NCI-H2081 (cell line): Measurements from ENCODE around the gene CYB561D2.

Experiments used
- DNase-seq, 2 experiments: peaks; one replicate each; lab custom pipeline; 2025; lab: John Stamatoyannopoulos, UW

Gene CYB561D2

GRCh38 chr3:50341996-50342650 is 8.5 kb upstream of the CYB561D2 start:
- no peak for DNase-seq

GRCh38 chr3:50342813-50343633 is 7.6 kb upstream of the CYB561D2 start:
- DNase-seq: no peak

GRCh38 chr3:50345008-50345407 is 5.7 kb upstream of the CYB561D2 start:
- DNase-seq: no peak

DNA sequence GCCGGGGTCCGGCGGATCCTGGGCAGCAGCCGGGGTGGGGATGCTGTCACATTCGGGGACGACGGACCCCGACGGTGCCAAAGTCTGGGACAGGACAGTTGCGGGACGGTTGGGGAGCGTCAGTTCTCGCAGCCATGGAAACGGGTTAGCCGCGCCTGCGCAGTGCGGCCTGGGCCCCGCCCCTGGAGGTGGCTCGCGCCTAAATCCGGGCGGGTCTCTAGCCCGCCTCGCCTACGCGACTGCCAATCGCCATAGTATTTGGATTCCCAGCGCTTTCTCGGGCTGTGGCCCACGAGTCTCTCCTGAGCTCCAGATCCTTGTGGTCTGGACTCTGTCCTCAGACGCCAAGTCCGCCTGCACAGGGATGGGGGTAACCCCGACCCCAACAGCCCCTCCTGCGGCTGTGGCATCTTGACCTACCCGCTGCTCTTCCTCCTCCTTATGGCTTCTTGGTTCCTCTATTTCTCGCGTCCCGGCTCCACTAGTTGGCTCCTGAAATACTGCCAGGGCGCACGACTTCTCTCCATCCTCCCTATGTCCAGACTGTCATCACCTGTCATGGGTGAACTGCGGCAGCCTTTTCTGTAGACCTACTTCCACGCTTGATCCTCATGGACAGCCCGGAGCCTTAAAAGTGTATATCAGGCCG is 5.0 kb upstream of the CYB561D2 start, which contains the start of gene ZMYND10:
TSS of gene ZMYND10 (minus strand) at position 147 of the 649 bp plus-strand sequence. CDS start 153 bp downstream, outside the sequence.
- DNase-seq: peak; percentile 11 to 31

DNA sequence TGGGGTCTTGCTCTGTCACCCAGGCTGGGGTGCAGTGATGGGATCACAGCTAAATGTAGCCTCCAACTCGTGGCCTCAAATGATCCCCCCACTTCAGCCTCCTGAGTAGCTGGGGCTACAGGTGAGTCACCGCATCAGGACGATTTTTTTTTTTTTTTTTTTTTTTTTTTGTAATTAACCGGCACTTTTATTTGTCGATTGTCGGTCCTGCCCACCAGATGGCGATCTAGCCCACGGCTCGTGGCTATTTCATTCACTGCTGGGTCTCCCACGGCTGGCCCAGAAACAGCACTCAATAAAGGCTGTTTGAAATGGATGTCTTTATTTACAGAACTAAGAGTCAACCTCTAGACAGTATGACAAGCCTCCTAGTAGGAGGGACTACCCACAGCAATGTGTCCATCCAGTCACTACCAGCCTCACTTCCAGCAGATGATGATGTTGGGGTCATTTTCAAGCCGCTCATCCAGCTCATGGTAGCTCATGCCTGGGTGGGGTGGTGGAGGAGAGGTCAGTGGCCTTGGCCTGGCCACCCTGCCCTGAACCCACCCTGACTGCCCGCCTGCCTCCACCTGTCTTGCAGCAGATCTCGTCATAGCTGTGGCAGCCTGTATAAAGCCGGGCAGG is 3.4 kb upstream of the CYB561D2 start:
- DNase-seq: peak; percentile 58 to 62

DNA sequence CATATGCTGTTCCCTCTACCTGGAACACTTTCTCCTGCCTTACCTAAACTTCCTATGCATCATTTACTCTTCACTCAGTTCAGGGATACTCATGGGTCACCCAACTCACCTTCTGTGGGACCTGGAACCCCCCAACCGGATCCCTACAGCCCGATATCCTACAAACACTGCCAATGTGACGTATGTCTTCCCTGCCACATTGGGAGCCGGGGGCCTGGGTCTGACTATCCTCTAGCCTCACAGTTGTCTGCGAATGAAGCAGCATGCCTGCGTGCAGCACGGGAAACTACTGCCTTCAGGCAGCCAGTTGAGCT is 492 bp upstream of the CYB561D2 start:
- DNase-seq: no peak

- DNase-seq: no peak
These were observed 648 bp downstream of the CYB561D2 start for GRCh38 chr3:50351323-50351697.

- DNase-seq: no peak
These were observed 2.1 kb downstream of the CYB561D2 start for GRCh38 chr3:50352781-50353180.

GRCh38 chr3:50353245-50354004 is 2.8 kb downstream of the CYB561D2 start:
- DNase-seq: no peak

GRCh38 chr3:50354186-50354764 is 3.6 kb downstream of the CYB561D2 start:
- no peak for DNase-seq

DNA sequence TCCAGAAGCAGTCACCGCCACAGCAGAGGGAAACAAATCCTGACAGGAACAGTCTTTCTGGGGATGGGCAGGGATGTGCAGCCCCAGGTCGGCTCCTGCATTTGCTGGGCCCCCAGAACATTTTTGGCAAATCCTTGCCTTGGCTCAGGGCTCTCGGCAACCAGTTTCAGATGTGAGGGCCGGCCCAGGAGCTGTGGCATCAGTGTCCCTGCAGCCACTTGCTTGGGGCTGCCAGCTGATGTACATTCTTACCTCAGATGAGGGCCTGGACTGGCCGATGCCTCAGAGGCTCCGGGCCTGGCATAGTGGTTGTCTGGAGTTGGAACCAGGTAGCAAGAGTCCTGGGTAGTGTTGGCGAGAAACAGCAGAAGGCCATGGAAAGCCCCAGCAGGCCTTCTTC is 4.2 kb downstream of the CYB561D2 start:
- no peak for DNase-seq

- no peak for DNase-seq
These were observed 5.3 kb downstream of the CYB561D2 start for GRCh38 chr3:50355829-50356552.

DNA sequence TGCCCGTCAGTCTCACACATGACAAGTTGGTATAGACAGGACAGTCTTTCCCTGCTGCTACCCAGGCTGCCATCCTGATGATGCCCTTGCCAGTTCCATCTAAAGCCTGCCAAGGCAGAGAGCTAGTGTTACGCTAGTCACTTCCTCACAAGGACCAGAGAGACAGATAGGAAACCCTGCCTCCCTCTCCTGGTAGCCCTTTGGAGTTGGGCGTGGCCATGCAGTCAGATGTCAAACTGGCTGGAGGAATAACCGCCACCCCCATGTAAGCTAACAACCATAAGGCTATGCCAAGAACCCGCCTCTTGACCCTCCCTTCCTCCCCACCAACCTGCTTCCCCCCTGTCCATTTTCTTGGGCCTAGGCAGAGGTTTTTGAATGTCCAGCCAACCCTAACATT is 5.9 kb downstream of the CYB561D2 start:
- DNase-seq: no peak

- DNase-seq: no peak
These were observed 6.8 kb downstream of the CYB561D2 start for GRCh38 chr3:50357481-50357880.

DNA sequence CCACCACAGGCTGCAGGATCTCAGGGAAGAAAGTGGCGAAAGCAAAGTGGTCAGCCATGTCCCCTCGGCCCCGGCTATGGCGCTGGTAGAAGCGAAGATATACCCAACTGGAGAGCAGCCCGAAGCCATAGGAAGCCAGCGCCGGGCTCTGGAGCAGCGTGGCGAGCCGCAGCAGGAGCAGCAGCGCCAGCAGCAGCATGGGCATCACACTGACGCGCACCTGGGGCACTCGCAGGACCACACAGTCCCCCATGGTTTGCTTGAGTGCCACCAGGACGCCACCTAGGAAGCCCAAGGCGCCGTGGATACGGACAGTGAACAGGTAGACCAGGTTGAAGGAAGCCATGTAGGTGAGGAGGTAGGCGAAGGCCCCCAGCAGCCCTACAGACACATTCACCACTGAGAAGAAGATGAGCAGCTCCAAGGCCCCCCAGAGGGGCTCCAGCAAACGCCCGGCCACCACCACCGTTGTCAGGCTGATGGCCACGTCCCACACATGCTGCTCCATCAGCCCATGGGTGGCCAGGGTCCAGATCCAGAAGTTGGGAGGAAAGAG is 7.8 kb downstream of the CYB561D2 start:
- no peak for DNase-seq

- peak; percentile 92 to 95 for DNase-seq
These were observed 8.5 kb downstream of the CYB561D2 start, which contains the start of gene TMEM115 for GRCh38 chr3:50358911-50359759. TMEM115 (minus strand) TSS chr3:50359521; CDS start chr3:50359063, 458 bp downstream.

DNA sequence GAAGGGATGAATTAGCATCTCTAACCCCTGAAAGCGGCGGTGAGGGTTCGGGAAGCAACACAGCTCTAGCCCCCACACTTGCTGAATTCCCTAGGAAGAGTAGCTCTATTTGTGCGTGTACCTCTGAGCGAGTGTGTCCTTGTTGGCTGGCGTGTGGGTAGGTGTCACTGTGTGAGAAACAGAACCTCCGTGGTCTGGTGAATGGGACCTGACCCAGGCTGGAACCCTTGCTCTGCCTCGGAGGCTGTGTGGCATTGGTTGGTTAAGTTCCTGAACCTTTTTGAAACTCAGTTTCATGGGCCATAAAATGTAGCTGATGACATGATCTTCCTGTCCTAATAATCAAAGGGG is 9.1 kb downstream of the CYB561D2 start:
- no peak for DNase-seq

- DNase-seq: no peak
These were observed 14.0 kb downstream of the CYB561D2 start for GRCh38 chr3:50364573-50365079.
